PC-3 (cell line): ENCODE measurements around the gene MAPKAPK3. TPM values are rescaled to one million over a fixed set of nuclear protein-coding genes. Genes with fewer than 3 reads are reported as not detected.

ENCODE experiments used
- ATAC-seq: fragments of 200-7000 bp; cut with Tn5 transposase; 2 replicates; pipeline ENCODE4 v1.9.1; 2020; ENCODE audit warnings: mild to moderate bottlenecking, moderate library complexity
- BruUV-seq: library from RNA; stranded (reverse); fragments of 400-500 nt; replicated peaks from 2 replicates; lab custom pipeline; 2021; lab: Mats Ljungman, UMichigan
- CTCF ChIA-PET: fragments of 300-600 bp; sonication (Branson Sonifier 250); formaldehyde crosslinking; loops from one replicate; lab custom pipeline; 2022; ENCODE audit warnings: antibody characterized with exemption; lab: Charles Lee
- POLR2A ChIA-PET: fragments of 300-600 bp; sonication (Branson Sonifier 250); formaldehyde crosslinking; loops from one replicate; lab custom pipeline; 2022; ENCODE audit warnings: antibody characterized with exemption; ENCODE audit not compliant: unreplicated experiment; lab: Charles Lee
- DNase-seq: peaks from one replicate; pipeline ENCODE4 v3.0.0-alpha.2; 2015
- H2AFZ ChIP-seq: fragments of 300-600 bp; sonication (generic); 2 replicates; pipeline ENCODE4 v1.6.0; 2016; ENCODE audit warnings: antibody characterized with exemption, low read length
- H3F3A ChIP-seq: fragments of 300-600 bp; sonication (generic); one replicate; pipeline ENCODE4 v1.6.0; 2017; ENCODE audit warnings: antibody characterized with exemption, low read length, control low read depth, mild to moderate bottlenecking; ENCODE audit not compliant: unreplicated experiment
- H3K27ac ChIP-seq: fragments of 300-600 bp; sonication (generic); 2 replicates; pipeline ENCODE4 v1.5.1; 2016; ENCODE audit warnings: mild to moderate bottlenecking, low read length
- H3K27me3 ChIP-seq: fragments of 300-600 bp; sonication (generic); 2 replicates; pipeline ENCODE4 v1.6.1; 2016; ENCODE audit warnings: low read length, mixed read lengths
- H3K36me3 ChIP-seq: fragments of 300-600 bp; sonication (generic); 2 replicates; pipeline ENCODE4 v1.6.1; 2016; ENCODE audit warnings: low read depth, mixed run types, low read length, mixed read lengths
- H3K4me1 ChIP-seq: fragments of 300-600 bp; sonication (generic); 2 replicates; pipeline ENCODE4 v1.5.1; 2016; ENCODE audit warnings: low read length; ENCODE audit not compliant: insufficient read depth
- H3K4me2 ChIP-seq: fragments of 300-600 bp; sonication (generic); 2 replicates; pipeline ENCODE4 v1.6.0; 2016; ENCODE audit warnings: low read length
- H3K4me3 ChIP-seq: fragments of 300-600 bp; sonication (generic); 2 replicates; pipeline ENCODE4 v1.5.1; 2016; ENCODE audit warnings: mild to moderate bottlenecking, low read length, mixed read lengths
- H3K79me2 ChIP-seq: fragments of 300-600 bp; sonication (generic); 2 replicates; pipeline ENCODE4 v1.6.1; 2017; ENCODE audit warnings: low read length, mixed read lengths
- H3K9ac ChIP-seq: fragments of 300-600 bp; sonication (generic); 2 replicates; pipeline ENCODE4 v1.6.0; 2016; ENCODE audit warnings: mild to moderate bottlenecking, low read length
- H3K9me2 ChIP-seq: fragments of 300-600 bp; sonication (generic); replicated peaks from 2 replicates; pipeline ENCODE4 v1.6.1; 2016; ENCODE audit warnings: mixed run types, low read length, mixed read lengths
- H3K9me3 ChIP-seq: fragments of 300-600 bp; sonication (generic); 2 replicates; pipeline ENCODE4 v1.6.1; 2016; ENCODE audit warnings: low read length, mixed read lengths
- H4K20me1 ChIP-seq: fragments of 300-600 bp; sonication (generic); 2 replicates; pipeline ENCODE4 v1.6.1; 2016; ENCODE audit warnings: low read length, mixed read lengths
- EZH2 ChIP-seq: fragments of 300-600 bp; sonication (generic); IDR thresholded peaks from one replicate; pipeline ENCODE4 v1.6.1; 2017; ENCODE audit warnings: antibody characterized with exemption, mild to moderate bottlenecking, low read length; ENCODE audit not compliant: unreplicated experiment
- EZH2phosphoT487 ChIP-seq: fragments of 300-600 bp; sonication (generic); IDR thresholded peaks from 2 replicates; pipeline ENCODE4 v1.6.1; 2018; ENCODE audit warnings: mild to moderate bottlenecking, antibody characterized with exemption, low read length, borderline replicate concordance
- intact Hi-C: fragments of 100-400 bp; cut with micrococcal nuclease; formaldehyde crosslinking; loops from 2 replicates; pipeline ENCODE4 v1.9.0; 2023
- total RNA-seq: library from RNA; depleted of rRNA; stranded (reverse); fragments of >200 nt; gene quantifications from 2 replicates; pipeline ENCODE4 v1.2.3, GENCODE V29; 2014
- TF ChIP-seq, protein P1 (sequence below): fragments of 300-600 bp; sonication (generic); conservative IDR thresholded peaks from 2 replicates; pipeline ENCODE4 v1.5.1; 2017; ENCODE audit warnings: antibody characterized with exemption, low read depth, mild to moderate bottlenecking, low read length

MAPKAPK3 gene
- total RNA-seq, 1 experiment from 2014 or later = 142 TPM

DNA sequence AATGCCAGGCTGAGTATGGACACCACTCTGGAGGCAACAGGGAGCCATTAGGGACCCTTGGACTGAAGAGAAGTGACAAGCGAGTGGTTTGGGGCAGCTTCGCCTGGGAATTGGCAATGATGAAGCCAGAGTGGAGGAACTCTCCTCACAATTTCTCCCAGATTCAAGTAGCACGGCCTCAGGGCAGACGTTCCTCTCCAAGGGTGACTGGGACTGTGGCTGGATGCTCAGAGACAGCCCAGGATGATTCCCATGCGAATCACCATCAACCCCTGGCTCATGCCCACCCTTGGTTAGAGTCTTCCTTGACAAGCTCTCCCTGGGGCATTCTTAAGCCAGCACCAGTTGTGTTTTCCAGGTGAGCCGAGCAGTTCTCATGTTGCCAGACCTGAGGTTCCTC lies 41.5 kb downstream of the MAPKAPK3 start:
- H3K27ac ChIP-seq = no peak overlapping the region
- H3K79me2 ChIP-seq = no peaks in the 10 kb centered on the region
- BruUV-seq = no TSS peak
- no peaks in the 10 kb centered on the region for H3K4me1 ChIP-seq
- CTCF ChIA-PET = no interaction called here
- no peaks in the 10 kb centered on the region for H4K20me1 ChIP-seq
- H3F3A ChIP-seq = no peaks in the 10 kb centered on the region
- intact Hi-C loops = no loop called here
- no peaks in the 10 kb centered on the region for H3K9me3 ChIP-seq
- no peak overlapping the region for H3K4me2 ChIP-seq
- H2AFZ ChIP-seq = no peak overlapping the region
- H3K36me3 ChIP-seq = no peaks in the 10 kb centered on the region
- TF ChIP-seq, protein P1, sequence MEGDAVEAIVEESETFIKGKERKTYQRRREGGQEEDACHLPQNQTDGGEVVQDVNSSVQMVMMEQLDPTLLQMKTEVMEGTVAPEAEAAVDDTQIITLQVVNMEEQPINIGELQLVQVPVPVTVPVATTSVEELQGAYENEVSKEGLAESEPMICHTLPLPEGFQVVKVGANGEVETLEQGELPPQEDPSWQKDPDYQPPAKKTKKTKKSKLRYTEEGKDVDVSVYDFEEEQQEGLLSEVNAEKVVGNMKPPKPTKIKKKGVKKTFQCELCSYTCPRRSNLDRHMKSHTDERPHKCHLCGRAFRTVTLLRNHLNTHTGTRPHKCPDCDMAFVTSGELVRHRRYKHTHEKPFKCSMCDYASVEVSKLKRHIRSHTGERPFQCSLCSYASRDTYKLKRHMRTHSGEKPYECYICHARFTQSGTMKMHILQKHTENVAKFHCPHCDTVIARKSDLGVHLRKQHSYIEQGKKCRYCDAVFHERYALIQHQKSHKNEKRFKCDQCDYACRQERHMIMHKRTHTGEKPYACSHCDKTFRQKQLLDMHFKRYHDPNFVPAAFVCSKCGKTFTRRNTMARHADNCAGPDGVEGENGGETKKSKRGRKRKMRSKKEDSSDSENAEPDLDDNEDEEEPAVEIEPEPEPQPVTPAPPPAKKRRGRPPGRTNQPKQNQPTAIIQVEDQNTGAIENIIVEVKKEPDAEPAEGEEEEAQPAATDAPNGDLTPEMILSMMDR = no peak
- no peak for TF ChIP-seq EZH2
- no peak for TF ChIP-seq EZH2phosphoT487
- DNase-seq (peak; percentile 69), ATAC-seq (peak; percentile 12; the same call in 1 of the 2 replicates)
- H3K4me3 ChIP-seq = no peak overlapping the region
- no peak overlapping the region for H3K9ac ChIP-seq
- no peaks in the 10 kb centered on the region for H3K27me3 ChIP-seq
- POLR2A ChIA-PET = no interaction called here
- H3K9me2 ChIP-seq = no peaks in the 10 kb centered on the region

DNA sequence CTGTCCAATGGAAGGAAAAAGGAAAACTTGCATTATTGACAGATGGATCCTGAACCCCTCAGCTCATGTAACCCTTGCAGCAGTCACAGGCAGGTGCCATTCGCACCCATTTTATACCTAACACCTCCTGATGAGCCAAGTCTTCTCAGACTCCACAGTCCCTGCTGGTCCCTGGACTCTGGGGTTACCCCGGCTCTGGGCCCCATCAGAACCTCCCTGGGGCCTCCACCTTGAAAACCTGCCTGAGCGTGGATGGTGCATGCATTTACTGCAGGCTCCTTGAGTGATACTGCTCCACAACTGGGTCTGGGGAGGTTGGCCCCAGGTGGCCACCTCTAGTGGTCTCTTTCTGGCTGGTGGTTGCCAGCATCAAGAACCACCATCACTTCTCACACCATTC lies 41.9 kb downstream of the MAPKAPK3 start:
- ChIA-PET CTCF (no interaction called here), POLR2A (no interaction called here)
- no peak overlapping the region for H2AFZ ChIP-seq
- H3K27me3 ChIP-seq = no peaks in the 10 kb centered on the region
- H3K4me3 ChIP-seq = no peak overlapping the region
- no peaks in the 10 kb centered on the region for H3K36me3 ChIP-seq
- no peaks in the 10 kb centered on the region for H3K4me1 ChIP-seq
- no peak overlapping the region for H3K9ac ChIP-seq
- H3F3A ChIP-seq = no peaks in the 10 kb centered on the region
- ATAC-seq = no peak
- intact Hi-C loops = no loop called here
- H3K27ac ChIP-seq = no peak overlapping the region
- no peak overlapping the region for H3K4me2 ChIP-seq
- DNase-seq = no peak
- H4K20me1 ChIP-seq = no peaks in the 10 kb centered on the region
- H3K79me2 ChIP-seq = no peaks in the 10 kb centered on the region
- TF ChIP-seq EZH2phosphoT487 (no peak), EZH2 (no peak)
- TF ChIP-seq, protein P1 = no peak
- no peaks in the 10 kb centered on the region for H3K9me2 ChIP-seq
- no peaks in the 10 kb centered on the region for H3K9me3 ChIP-seq
- BruUV-seq = no TSS peak

DNA sequence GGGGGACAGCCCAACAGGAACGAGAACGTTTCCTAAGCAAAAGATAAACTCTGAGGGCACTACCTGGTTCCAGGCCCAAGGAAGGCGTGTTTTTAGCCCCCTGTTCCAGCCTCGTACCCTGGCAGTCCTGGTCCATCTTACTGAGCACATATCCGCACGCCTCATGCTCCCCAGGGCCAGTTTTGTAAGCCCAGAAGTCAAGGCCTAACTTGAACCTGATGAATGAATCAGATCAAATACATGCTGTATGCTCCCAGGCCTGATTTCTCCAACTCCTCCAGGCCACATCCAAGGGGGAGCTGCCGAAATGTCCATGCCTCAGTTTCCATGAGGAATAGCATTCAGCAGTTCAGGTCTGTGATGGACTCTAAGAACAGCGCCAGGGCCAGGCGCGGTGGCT lies 43.4 kb downstream of the MAPKAPK3 start:
- intact Hi-C loops = no loop called here
- ATAC-seq (no peak), DNase-seq (no peak)
- Histone ChIP-seq H3K27ac (no peak overlapping the region), H3K9ac (no peak overlapping the region), H3F3A (no peaks in the 10 kb centered on the region), H3K9me2 (no peaks in the 10 kb centered on the region), H3K4me1 (no peaks in the 10 kb centered on the region), H2AFZ (no peak overlapping the region), H3K27me3 (no peaks in the 10 kb centered on the region), H3K4me2 (no peak overlapping the region), H3K36me3 (no peaks in the 10 kb centered on the region), H4K20me1 (no peaks in the 10 kb centered on the region), H3K4me3 (no peak overlapping the region), H3K9me3 (no peaks in the 10 kb centered on the region), H3K79me2 (no peaks in the 10 kb centered on the region)
- no TSS peak for BruUV-seq
- ChIA-PET CTCF (no interaction called here), POLR2A (no interaction called here)
- no peak for TF ChIP-seq EZH2
- no peak for TF ChIP-seq EZH2phosphoT487
- TF ChIP-seq, protein P1 = no peak
